Uterus (tissue), 2 donors: ENCODE data around the gene ALOX12B.

Experiments used
- POLR2A ChIP-seq, 2 donors: fragments of 450-650 bp; IDR thresholded peaks; one replicate each; pipeline ENCODE4 v1.6.1; 2016; ENCODE audit warnings: antibody characterized with exemption in 2 of 2, mild to moderate bottlenecking in 1 of 2, moderate library complexity in 1 of 2
- TF ChIP-seq, protein P1 (sequence below), 4 experiments: fragments of 200-600 bp in 2 of 4; fragments of 450-650 bp in 2 of 4; sonication (generic) in 2 of 4; IDR thresholded peaks; one replicate each; pipeline ENCODE4 v1.5.1; 2016 to 2019; ENCODE audit warnings: antibody characterized with exemption in 4 of 4, mild to moderate bottlenecking in 2 of 4, moderate library complexity in 1 of 4

DNA sequence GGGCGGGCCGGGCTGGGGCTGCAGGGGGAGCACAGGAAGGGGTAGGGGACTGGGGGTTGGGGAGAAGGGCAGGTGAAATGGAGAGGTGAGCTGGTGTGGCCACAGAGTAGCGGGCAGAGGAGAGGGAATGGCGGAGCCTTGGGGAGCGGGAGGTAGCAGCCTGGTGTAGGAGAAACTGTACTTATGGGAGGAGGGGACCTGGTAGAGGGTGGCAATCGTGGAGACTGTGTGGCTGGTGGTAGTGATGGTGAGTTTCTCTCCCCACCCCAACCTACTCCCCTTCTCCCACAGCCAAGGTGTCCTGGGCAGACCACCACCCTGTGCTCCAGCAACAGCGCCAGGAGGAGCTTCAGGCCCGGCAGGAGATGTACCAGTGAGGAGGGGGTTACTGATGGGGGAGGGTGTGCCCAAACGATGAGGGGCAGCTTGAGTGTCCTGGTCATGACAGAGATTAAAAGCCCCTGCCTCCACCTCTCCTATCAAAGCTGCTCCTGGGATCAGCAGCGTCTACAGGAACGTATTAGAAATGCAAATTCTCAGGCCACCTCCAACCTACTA lies 47.8 kb downstream of the ALOX12B start:
- TF ChIP-seq, protein P1, sequence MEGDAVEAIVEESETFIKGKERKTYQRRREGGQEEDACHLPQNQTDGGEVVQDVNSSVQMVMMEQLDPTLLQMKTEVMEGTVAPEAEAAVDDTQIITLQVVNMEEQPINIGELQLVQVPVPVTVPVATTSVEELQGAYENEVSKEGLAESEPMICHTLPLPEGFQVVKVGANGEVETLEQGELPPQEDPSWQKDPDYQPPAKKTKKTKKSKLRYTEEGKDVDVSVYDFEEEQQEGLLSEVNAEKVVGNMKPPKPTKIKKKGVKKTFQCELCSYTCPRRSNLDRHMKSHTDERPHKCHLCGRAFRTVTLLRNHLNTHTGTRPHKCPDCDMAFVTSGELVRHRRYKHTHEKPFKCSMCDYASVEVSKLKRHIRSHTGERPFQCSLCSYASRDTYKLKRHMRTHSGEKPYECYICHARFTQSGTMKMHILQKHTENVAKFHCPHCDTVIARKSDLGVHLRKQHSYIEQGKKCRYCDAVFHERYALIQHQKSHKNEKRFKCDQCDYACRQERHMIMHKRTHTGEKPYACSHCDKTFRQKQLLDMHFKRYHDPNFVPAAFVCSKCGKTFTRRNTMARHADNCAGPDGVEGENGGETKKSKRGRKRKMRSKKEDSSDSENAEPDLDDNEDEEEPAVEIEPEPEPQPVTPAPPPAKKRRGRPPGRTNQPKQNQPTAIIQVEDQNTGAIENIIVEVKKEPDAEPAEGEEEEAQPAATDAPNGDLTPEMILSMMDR (IDR thresholded peaks at IDR 0.05), result no peak
- no peak for TF ChIP-seq POLR2A (IDR thresholded peaks at IDR 0.05)
